Fibroblast of the aortic adventitia (primary cell): ENCODE data around the gene COG4. TPM values are rescaled to one million over a fixed set of nuclear protein-coding genes. Genes with fewer than 3 reads are reported as not detected.
A peak's percentile ranks its signal among the peaks of the same experiment; 100 is the strongest.

Source experiments
- DNase-seq: peaks from one replicate; pipeline ENCODE4 v3.0.0-alpha.2; 2010; ENCODE audit warnings: low read depth
- H3K4me3 ChIP-seq: 2 replicates; pipeline ENCODE4 v1.5.1; 2011; ENCODE audit warnings: low read depth, mild to moderate bottlenecking, control low read depth, low read length, moderate library complexity
- total RNA-seq: library from RNA; depleted of rRNA; stranded (reverse); fragments of >200 nt; gene quantifications from 2 replicates; pipeline ENCODE4 v1.2.3, GENCODE V29; 2012; ENCODE audit warnings: low replicate concordance
- TF ChIP-seq, protein P1 (sequence below): IDR thresholded peaks from 2 replicates; pipeline ENCODE4 v1.5.1; 2011; ENCODE audit warnings: mild to moderate bottlenecking, low read length, control low read depth, inconsistent platforms; ENCODE audit not compliant: insufficient read depth

COG4 gene
- total RNA-seq, 1 donor, result 59.9 TPM

DNA sequence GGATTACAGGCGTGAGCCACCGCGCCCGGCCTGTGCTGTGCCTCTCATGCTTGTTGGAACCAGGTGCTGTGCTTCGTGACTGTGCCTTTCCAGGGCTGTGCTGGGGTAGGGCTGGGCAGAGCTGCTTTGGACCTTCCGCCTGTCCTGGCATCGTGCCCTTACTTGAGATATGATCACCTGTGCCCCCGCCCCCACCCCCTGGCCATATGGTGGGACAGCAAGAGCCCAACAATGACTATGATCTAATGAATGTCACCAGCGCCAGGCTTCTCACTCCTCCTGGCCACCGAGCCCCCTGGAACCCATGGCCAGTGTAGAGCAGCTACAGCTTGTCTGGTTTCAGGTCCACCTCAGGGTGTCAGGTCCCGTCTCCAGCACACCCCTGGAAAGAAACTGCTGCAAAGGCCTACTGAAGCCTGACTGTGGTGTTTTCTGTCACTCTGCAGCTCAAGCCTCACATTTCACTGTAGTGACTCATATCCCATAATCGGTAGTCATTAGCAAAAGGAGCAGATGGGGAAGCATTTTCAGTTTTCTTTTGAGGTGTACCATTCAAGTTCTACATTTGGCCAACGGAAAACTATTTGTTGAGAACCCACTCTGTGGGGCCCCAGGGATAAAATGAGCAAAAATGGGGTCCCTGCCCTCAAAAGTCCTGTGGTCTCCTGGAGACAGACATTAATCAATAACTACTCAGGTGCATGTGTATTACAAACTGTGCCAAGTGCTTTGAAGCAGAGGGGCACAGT, 46.9 kb downstream of the COG4 start:
- DNase-seq, result peak; percentile 67
- TF ChIP-seq, protein P1, sequence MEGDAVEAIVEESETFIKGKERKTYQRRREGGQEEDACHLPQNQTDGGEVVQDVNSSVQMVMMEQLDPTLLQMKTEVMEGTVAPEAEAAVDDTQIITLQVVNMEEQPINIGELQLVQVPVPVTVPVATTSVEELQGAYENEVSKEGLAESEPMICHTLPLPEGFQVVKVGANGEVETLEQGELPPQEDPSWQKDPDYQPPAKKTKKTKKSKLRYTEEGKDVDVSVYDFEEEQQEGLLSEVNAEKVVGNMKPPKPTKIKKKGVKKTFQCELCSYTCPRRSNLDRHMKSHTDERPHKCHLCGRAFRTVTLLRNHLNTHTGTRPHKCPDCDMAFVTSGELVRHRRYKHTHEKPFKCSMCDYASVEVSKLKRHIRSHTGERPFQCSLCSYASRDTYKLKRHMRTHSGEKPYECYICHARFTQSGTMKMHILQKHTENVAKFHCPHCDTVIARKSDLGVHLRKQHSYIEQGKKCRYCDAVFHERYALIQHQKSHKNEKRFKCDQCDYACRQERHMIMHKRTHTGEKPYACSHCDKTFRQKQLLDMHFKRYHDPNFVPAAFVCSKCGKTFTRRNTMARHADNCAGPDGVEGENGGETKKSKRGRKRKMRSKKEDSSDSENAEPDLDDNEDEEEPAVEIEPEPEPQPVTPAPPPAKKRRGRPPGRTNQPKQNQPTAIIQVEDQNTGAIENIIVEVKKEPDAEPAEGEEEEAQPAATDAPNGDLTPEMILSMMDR, result no peak
- H3K4me3 ChIP-seq, result no peak overlapping the region

DNA sequence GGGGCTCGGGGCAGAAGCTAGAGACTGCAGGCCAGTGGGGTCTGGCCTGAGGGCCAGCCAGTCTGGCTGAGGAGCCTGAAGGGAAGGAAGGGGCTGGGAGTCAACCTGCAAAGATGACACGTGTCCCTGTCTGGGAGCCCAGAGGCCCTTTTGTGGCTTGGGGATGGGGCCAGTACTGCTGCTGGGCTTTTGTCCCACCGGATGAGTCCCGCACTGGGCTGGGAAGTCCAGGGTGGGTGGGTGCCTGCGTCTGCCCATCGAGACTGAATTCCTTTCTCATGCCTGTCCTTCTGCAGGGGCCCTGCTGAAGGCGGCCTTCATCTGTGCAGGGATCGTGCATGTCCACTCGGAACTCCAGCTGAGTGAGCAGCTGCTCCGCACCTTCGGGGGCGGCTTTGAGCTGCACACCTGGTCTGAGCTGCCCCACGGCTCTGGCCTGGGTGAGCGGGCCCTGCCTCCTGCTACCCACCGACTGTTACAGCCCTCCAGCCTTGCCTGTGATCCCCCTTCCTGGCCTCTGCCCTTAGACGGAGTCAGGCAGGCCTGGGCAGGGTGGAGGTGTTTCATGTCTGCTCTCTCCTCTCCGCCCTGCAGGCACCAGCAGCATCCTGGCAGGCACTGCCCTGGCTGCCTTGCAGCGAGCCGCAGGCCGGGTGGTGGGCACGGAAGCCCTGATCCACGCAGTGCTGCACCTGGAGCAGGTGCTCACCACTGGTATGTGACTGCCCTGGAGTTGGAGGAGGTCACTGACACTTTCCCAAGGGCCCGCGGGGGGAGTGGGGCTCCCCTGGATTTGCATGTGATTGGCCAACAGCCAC, 48.1 kb downstream of the COG4 start:
- TF ChIP-seq, protein P1, result no peak
- no peak for DNase-seq
- no peak overlapping the region for H3K4me3 ChIP-seq

DNA sequence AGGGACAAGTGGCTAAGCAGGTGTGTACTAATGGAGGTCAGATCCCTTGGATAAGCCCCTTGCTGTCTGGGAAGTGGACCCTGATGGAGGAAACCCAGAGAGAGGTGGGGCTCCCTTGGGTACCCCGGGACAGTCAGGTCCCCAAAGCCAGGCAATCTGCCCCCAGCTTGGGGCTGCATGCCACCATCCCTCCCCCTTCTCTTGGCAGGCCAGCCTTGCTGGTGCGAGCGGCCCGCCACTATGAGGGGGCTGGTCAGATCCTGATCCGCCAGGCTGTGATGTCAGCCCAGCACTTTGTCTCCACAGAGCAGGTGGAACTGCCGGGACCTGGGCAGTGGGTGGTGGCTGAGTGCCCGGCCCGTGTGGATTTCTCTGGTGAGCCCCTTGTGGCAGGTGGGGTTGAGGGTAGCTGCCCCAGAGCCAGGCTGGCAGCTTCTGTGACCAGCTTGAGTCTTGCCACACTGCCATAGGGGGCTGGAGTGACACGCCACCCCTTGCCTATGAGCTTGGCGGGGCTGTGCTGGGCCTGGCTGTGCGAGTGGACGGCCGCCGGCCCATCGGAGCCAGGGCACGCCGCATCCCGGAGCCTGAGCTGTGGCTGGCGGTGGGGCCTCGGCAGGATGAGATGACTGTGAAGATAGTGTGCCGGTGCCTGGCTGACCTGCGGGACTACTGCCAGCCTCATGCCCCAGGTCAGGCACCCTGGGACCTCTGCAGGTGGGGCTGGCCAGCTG, 48.9 kb downstream of the COG4 start:
- DNase-seq, result no peak
- TF ChIP-seq, protein P1, result no peak
- no peak overlapping the region for H3K4me3 ChIP-seq

DNA sequence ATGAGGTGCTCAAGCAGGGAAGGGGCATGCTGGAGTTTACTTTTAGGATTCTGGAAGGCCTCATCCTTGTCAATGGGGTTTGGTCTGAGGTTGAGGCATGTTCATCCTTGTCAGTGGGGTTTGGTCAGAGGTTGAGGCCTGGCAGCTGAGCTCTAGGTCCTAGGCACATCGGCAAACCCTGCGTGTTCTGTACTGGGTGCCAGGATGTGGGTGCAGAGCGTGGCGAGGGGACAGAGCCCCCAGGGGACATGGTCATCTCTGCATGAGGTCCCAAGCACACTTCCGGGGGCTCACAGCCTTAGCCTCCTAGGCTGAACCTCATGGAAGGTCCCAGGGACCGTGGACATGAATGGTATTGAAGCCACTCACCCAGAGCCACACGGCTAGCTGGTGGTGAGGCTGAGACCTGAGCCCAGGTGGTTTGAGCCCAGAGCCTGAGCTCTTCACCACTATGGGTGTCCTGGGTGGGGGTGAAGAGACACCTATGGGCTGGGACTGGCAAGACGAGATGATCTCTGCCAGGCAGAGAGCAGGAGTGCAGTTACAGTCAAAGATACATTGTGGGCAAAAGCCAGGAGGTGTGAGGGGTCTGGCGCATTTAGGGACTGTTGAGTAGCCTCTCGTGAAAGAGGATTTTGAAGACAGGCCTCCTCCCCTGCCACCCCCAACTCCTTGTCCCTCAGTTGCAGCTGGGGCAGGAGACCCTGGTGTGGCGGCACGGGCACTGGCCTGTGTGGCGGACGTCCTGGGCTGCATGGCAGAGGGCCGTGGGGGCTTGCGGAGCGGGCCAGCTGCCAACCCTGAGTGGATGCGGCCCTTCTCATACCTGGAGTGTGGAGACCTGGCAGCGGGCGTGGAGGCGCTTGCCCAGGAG, 49.7 kb downstream of the COG4 start:
- H3K4me3 ChIP-seq, result no peak overlapping the region
- DNase-seq, result no peak
- TF ChIP-seq, protein P1, result no peak

DNA sequence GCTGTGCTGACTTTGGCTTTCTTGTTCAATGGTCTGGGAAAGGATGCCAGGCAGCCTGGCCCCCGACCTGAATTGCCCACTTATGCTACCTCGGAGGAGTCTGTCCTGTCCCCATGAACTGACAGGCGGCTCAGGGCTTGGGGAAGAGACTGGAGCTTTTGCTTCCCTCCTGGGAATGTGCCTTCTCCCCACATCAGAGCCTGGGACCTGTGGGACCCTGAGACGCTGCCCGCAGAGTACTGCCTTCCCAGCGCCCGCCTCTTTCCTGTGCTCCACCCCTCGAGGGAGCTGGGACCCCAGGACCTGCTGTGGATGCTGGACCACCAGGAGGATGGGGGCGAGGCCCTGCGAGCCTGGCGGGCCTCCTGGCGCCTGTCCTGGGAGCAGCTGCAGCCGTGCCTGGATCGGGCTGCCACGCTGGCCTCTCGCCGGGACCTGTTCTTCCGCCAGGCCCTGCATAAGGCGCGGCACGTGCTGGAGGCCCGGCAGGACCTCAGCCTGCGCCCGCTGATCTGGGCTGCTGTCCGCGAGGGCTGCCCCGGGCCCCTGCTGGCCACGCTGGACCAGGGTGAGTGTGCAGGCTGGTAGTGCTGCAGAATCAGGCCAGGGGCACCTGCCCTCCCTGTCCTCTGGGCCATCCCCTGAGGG, 50.4 kb downstream of the COG4 start:
- no peak for DNase-seq
- TF ChIP-seq, protein P1, result no peak

DNA sequence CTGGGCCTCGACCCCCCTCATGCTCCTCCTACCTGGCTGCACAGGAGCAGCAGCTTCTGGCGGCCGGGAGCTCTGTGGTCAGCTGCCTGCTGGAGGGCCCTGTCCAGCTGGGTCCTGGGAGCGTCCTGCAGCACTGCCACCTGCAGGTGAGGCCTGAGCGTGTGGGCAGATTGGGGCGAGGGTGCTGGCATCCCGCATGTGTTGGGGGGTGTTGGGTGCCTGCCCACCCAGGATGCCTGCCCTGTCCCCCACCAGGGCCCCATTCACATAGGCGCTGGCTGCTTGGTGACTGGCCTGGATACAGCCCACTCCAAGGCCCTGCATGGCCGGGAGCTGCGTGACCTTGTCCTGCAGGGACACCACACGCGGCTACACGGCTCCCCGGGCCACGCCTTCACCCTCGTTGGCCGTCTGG, 52.4 kb downstream of the COG4 start:
- no peak overlapping the region for H3K4me3 ChIP-seq
- peak; percentile 18 for DNase-seq

More for the DNA sequence above, 50.4 kb downstream of the COG4 start:
- no peak overlapping the region for H3K4me3 ChIP-seq

More for the DNA sequence above, 52.4 kb downstream of the COG4 start:
- TF ChIP-seq, protein P1, result peak; percentile 45
